Kidney epithelial cell (primary cell): ENCODE measurements around the gene DNASE1. TPM values are rescaled to one million over a fixed set of nuclear protein-coding genes. Genes with fewer than 3 reads are reported as not detected.

ENCODE experiments used
- DNase-seq: peaks from one replicate; pipeline ENCODE4 v3.0.0-alpha.2; 2010; ENCODE audit warnings: low read depth
- H3K27me3 ChIP-seq: 2 replicates; pipeline ENCODE4 v1.6.0; 2011; ENCODE audit warnings: low read length; ENCODE audit not compliant: control insufficient read depth, insufficient read depth
- H3K36me3 ChIP-seq: 2 replicates; pipeline ENCODE4 v1.5.1; 2011; ENCODE audit warnings: low read length; ENCODE audit not compliant: control insufficient read depth, insufficient read depth
- H3K4me3 ChIP-seq: 2 replicates; pipeline ENCODE4 v1.5.1; 2011; ENCODE audit warnings: low read depth, mild to moderate bottlenecking, control low read depth, low read length
- total RNA-seq: library from RNA; depleted of rRNA; stranded (reverse); fragments of >200 nt; gene quantifications from 2 replicates; pipeline ENCODE4 v1.2.3, GENCODE V29; 2015
- TF ChIP-seq, protein P1 (sequence below): IDR thresholded peaks from 2 replicates; pipeline ENCODE4 v1.5.1; 2011; ENCODE audit warnings: mild to moderate bottlenecking, moderate library complexity, low read length, control low read depth, inconsistent platforms; ENCODE audit not compliant: insufficient read depth, poor library complexity, severe bottlenecking

DNASE1 gene
- total RNA-seq, 1 donor from 2014 or later = 13.4 TPM

- DNase-seq = no peak
- H3K27me3 ChIP-seq = no peaks in the 10 kb centered on the region
- no peaks in the 10 kb centered on the region for H3K36me3 ChIP-seq
- no peak overlapping the region for H3K4me3 ChIP-seq
- TF ChIP-seq, protein P1, sequence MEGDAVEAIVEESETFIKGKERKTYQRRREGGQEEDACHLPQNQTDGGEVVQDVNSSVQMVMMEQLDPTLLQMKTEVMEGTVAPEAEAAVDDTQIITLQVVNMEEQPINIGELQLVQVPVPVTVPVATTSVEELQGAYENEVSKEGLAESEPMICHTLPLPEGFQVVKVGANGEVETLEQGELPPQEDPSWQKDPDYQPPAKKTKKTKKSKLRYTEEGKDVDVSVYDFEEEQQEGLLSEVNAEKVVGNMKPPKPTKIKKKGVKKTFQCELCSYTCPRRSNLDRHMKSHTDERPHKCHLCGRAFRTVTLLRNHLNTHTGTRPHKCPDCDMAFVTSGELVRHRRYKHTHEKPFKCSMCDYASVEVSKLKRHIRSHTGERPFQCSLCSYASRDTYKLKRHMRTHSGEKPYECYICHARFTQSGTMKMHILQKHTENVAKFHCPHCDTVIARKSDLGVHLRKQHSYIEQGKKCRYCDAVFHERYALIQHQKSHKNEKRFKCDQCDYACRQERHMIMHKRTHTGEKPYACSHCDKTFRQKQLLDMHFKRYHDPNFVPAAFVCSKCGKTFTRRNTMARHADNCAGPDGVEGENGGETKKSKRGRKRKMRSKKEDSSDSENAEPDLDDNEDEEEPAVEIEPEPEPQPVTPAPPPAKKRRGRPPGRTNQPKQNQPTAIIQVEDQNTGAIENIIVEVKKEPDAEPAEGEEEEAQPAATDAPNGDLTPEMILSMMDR = no peak
Observed at GRCh38 chr16:3674513-3675295, 20.2 kb downstream of the DNASE1 start.

DNA sequence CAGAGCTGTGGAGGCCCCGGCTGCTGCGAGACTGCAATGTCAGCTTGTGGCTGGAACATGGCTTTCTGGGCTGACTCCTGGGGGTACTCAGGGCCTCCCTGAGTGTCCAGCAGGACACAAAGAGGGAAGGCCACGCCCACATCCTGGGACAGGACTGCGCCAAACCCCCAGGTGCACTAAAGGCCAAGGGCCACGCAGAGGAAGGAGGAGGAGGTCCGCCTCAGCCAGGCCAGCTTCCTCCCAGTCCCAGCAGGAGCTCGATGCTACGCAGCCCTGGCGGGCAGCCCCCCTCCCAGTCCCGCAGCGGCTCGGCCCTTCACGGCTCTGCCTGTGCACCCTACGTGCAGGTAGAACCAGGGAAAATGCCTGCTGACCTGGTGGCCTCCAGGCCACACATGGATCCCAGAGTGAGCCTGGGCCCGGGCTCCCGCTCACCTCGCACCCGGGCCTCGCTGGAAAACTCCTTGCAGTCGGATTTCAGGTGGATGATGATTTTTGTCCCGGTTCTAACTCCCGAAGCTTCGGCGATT is 21.2 kb downstream of the DNASE1 start:
- TF ChIP-seq, protein P1 = no peak
- Histone ChIP-seq H3K36me3 (no peaks in the 10 kb centered on the region), H3K27me3 (no peaks in the 10 kb centered on the region), H3K4me3 (no peak overlapping the region)
- no peak for DNase-seq

DNA sequence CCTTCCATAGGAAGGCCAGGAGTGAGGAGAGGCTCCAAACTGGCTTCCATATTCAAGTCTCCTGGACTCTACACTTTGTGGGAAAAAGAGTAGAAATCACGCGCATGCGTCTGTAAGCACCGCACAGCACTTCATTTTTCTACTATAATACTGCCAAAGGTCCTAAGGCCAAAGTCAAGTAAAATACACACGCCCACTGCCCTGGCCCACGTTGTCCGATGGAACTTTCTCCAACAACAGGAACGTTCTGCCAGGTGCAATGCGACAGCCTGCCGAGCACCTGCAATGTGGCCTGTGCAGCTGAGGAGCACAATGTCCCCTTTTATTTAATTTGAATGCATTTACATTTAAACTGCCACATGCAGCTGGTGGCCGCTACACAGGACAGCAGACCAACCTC is 23.5 kb downstream of the DNASE1 start:
- TF ChIP-seq, protein P1 = no peak
- no peaks in the 10 kb centered on the region for H3K27me3 ChIP-seq
- no peak for DNase-seq
- H3K36me3 ChIP-seq = no peaks in the 10 kb centered on the region
- no peak overlapping the region for H3K4me3 ChIP-seq

DNA sequence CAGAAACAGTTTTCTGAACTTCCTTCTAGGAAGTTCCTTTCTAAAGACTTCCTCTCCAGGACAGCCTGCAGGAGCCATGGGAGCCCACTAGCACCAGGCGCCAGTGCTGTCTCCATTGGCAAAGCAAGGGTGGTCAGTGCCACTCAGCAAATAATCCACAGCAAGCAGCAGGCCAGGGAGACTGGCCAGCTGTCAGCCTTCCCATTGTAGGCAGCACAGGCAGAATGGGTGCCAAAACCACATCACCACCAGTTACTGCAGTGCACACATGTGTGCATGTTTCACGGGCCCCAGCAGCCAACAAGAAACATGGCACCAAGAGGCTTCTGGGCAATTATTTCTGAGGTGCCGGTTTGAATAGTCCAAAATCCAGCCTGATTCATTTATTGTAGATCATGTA is 26.7 kb downstream of the DNASE1 start:
- Histone ChIP-seq H3K36me3 (peaks cover 1% of the 10 kb centered on the region), H3K27me3 (no peaks in the 10 kb centered on the region), H3K4me3 (no peak overlapping the region)
- no peak for DNase-seq
- TF ChIP-seq, protein P1 = no peak

- Histone ChIP-seq H3K4me3 (no peak overlapping the region), H3K36me3 (peaks cover 1% of the 10 kb centered on the region), H3K27me3 (no peaks in the 10 kb centered on the region)
- no peak for DNase-seq
- TF ChIP-seq, protein P1 = no peak
Observed at GRCh38 chr16:3687021-3687420, 32.5 kb downstream of the DNASE1 start.

DNA sequence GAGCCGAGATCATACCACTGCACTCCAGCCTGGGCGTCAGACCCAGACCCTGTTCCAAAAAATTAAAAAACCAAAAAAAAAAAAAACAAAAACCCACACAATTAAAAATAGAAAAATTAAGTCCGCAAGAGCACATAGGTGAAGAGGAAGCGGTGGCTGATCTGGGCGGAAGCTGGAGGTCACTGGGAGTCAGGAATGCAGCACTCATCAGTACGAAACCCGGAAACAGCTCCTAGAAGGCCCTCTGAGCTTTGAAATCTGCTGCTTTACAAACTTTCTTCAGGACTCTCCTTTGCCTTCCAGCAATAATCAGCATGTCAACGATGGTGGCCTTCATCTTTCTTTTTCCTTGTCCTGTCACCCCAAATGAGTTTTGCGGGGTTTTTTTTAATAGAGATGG is 33.3 kb downstream of the DNASE1 start:
- TF ChIP-seq, protein P1 = no peak

More for the DNA sequence above, 33.3 kb downstream of the DNASE1 start:
- DNase-seq = no peak
- Histone ChIP-seq H3K36me3 (peaks cover 1% of the 10 kb centered on the region), H3K27me3 (no peaks in the 10 kb centered on the region), H3K4me3 (no peak overlapping the region)
